Fibroblast of lung (primary cell): ENCODE data around the gene GHRH. TPM values are rescaled to one million over a fixed set of nuclear protein-coding genes. Genes with fewer than 3 reads are reported as not detected.

Experiments used
- DNase-seq, 2 donors: peaks; one replicate each; pipeline versions ENCODE4 v3.0.0 to v3.0.0-alpha.2; 2010; ENCODE audit warnings: low read depth in 2 of 2
- H2AFZ ChIP-seq: 2 replicates; pipeline ENCODE4 v1.5.1; 2012; ENCODE audit warnings: low read length, control low read depth, inconsistent platforms
- H3K27ac ChIP-seq: 2 replicates; pipeline ENCODE4 v1.5.1; 2011; ENCODE audit warnings: low read length, control low read depth; ENCODE audit not compliant: insufficient read depth
- H3K27me3 ChIP-seq: 2 replicates; pipeline ENCODE4 v1.5.1; 2011; ENCODE audit warnings: mild to moderate bottlenecking, low read length; ENCODE audit not compliant: control insufficient read depth, insufficient read depth
- H3K36me3 ChIP-seq: 2 replicates; pipeline ENCODE4 v1.5.1; 2011; ENCODE audit warnings: low read length; ENCODE audit not compliant: control insufficient read depth, insufficient read depth
- H3K4me1 ChIP-seq: 2 replicates; pipeline ENCODE4 v1.5.1; 2011; ENCODE audit warnings: low read length; ENCODE audit not compliant: control insufficient read depth, insufficient read depth; ENCODE audit errors: extremely low read depth
- H3K4me2 ChIP-seq: 2 replicates; pipeline ENCODE4 v1.5.1; 2011; ENCODE audit warnings: low read length, control low read depth; ENCODE audit not compliant: insufficient read depth; ENCODE audit errors: extremely low read depth
- H3K4me3 ChIP-seq, 4 experiments: fragments of 200-600 bp in 1 of 4; sonication (generic) in 1 of 4; replicated peaks in 1 of 4; 2 replicates each; pipeline ENCODE4 v1.5.1; 2011 to 2016; ENCODE audit warnings: low read length in 4 of 4, low read depth in 3 of 4, mild to moderate bottlenecking in 3 of 4, control low read depth in 2 of 4, inconsistent platforms in 1 of 4, mixed read lengths in 1 of 4; ENCODE audit not compliant: insufficient read depth in 1 of 4; ENCODE audit errors: control extremely low read depth in 1 of 4
- H3K79me2 ChIP-seq: 2 replicates; pipeline ENCODE4 v1.5.1; 2012; ENCODE audit warnings: mild to moderate bottlenecking, low read length, inconsistent platforms; ENCODE audit not compliant: control insufficient read depth, insufficient read depth
- H3K9ac ChIP-seq: 2 replicates; pipeline ENCODE4 v1.5.1; 2011; ENCODE audit warnings: mild to moderate bottlenecking, low read length, control low read depth; ENCODE audit not compliant: insufficient read depth
- H3K9me3 ChIP-seq: 2 replicates; pipeline ENCODE4 v1.5.1; 2012; ENCODE audit warnings: low read depth, low read length; ENCODE audit not compliant: control insufficient read depth, insufficient read depth
- H4K20me1 ChIP-seq: 2 replicates; pipeline ENCODE4 v1.5.1; 2011; ENCODE audit warnings: low read length; ENCODE audit not compliant: control insufficient read depth, insufficient read depth; ENCODE audit errors: extremely low read depth
- EZH2 ChIP-seq: IDR thresholded peaks from 2 replicates; pipeline ENCODE4 v1.5.1; 2012; ENCODE audit warnings: low read length, control low read depth, mild to moderate bottlenecking; ENCODE audit errors: missing control alignments
- polyA plus RNA-seq, 2 donors: library from polyadenylated mRNA; depleted of rRNA in 1 of 2; stranded (reverse) in 1 of 2; unstranded in 1 of 2; fragments of >200 nt; gene quantifications; 2 replicates each; pipeline ENCODE4 v1.2.1, GENCODE V29; 2011 to 2012; ENCODE audit warnings: missing spikeins in 1 of 2
- total RNA-seq: library from RNA; depleted of rRNA; stranded (reverse); fragments of >200 nt; gene quantifications from 2 replicates; pipeline ENCODE4 v1.2.1, GENCODE V29; 2014
- TF ChIP-seq, protein P1 (sequence below), 2 donors: IDR thresholded peaks in 1 of 2; conservative IDR thresholded peaks in 1 of 2; 1 replicate in 1 of 2; 2 replicates in 1 of 2; pipeline ENCODE4 v1.5.1; 2011 to 2012; ENCODE audit warnings: low read length in 2 of 2, control low read depth in 1 of 2, inconsistent platforms in 1 of 2, low read depth in 1 of 2, mild to moderate bottlenecking in 1 of 2

Gene GHRH
- total and polyA plus RNA-seq, 2 donors (not counting 1 experiment from before 2014, with no cell fraction given), result not detected

DNA sequence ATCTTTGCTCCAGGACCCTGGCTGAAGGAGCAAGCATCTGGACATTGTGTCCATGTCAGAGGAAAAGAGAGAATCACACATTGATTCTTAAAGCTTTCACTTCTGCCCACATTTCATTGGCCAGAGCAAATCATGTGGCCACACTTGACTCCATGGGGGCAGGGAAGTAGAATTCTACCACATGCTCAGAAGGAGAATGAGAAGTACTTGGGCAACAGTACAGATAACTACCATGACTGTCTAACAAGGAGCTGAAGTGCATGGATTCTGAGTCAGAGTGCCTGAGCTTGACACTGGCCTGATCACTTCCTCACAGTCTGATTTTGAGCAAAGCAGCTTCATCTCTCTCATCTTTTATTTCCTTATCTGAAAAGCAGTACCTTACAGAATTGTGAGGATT, 38.6 kb downstream of the GHRH start:
- no peak overlapping the region for H3K4me3 ChIP-seq
- H3K79me2 ChIP-seq, result no peaks in the 10 kb centered on the region
- H2AFZ ChIP-seq, result peak overlapping the region; percentile 32
- no peaks in the 10 kb centered on the region for H4K20me1 ChIP-seq
- peaks cover 4% of the 10 kb centered on the region for H3K4me1 ChIP-seq
- H3K9ac ChIP-seq, result no peak overlapping the region
- peak; percentile 73 to 92 for DNase-seq
- H3K36me3 ChIP-seq, result peaks cover 14% of the 10 kb centered on the region
- peak overlapping the region; percentile 25 for H3K4me2 ChIP-seq
- TF ChIP-seq, protein P1, sequence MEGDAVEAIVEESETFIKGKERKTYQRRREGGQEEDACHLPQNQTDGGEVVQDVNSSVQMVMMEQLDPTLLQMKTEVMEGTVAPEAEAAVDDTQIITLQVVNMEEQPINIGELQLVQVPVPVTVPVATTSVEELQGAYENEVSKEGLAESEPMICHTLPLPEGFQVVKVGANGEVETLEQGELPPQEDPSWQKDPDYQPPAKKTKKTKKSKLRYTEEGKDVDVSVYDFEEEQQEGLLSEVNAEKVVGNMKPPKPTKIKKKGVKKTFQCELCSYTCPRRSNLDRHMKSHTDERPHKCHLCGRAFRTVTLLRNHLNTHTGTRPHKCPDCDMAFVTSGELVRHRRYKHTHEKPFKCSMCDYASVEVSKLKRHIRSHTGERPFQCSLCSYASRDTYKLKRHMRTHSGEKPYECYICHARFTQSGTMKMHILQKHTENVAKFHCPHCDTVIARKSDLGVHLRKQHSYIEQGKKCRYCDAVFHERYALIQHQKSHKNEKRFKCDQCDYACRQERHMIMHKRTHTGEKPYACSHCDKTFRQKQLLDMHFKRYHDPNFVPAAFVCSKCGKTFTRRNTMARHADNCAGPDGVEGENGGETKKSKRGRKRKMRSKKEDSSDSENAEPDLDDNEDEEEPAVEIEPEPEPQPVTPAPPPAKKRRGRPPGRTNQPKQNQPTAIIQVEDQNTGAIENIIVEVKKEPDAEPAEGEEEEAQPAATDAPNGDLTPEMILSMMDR (conservative IDR thresholded peaks at IDR 0.05 in 1 of 2, IDR thresholded peaks at IDR 0.05 in 1 of 2; ENCODE audit: low read depth in 1 of 2, low read length in 2 of 2), result no peak
- TF ChIP-seq EZH2, result no peak
- H3K9me3 ChIP-seq, result no peaks in the 10 kb centered on the region
- no peaks in the 10 kb centered on the region for H3K27me3 ChIP-seq
- peak overlapping the region; percentile 15 for H3K27ac ChIP-seq

DNA sequence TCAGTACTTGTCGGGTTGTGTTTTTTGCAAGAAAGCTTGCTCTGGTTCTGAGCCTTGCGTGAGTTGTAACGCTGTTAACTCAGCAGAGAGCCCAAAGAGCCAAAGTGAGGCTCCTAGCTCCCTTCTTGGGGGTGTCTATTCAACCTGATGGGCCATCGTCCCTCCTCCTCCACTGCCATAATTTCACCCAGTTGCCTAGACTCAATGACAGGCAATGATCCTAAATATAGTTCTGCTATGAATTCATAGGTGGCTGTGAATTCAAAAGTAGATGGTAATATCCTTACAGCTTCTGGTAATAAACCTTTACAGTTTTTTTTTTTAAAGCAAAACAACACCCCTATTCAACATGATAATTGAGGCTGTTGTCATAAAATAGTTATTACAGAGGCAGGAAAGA, 39.5 kb downstream of the GHRH start:
- DNase-seq, result no peak
- no peak overlapping the region for H3K27ac ChIP-seq
- H3K9ac ChIP-seq, result no peak overlapping the region
- H2AFZ ChIP-seq, result no peak overlapping the region
- H3K4me3 ChIP-seq, result no peak overlapping the region
- H4K20me1 ChIP-seq, result no peaks in the 10 kb centered on the region
- H3K36me3 ChIP-seq, result peaks cover 14% of the 10 kb centered on the region
- H3K9me3 ChIP-seq, result no peaks in the 10 kb centered on the region
- peaks cover 4% of the 10 kb centered on the region for H3K4me1 ChIP-seq
- TF ChIP-seq, protein P1 (conservative IDR thresholded peaks at IDR 0.05 in 1 of 2, IDR thresholded peaks at IDR 0.05 in 1 of 2; ENCODE audit: low read depth in 1 of 2, low read length in 2 of 2), result no peak
- TF ChIP-seq EZH2, result no peak
- H3K79me2 ChIP-seq, result no peaks in the 10 kb centered on the region
- no peak overlapping the region for H3K4me2 ChIP-seq
- H3K27me3 ChIP-seq, result no peaks in the 10 kb centered on the region

DNA sequence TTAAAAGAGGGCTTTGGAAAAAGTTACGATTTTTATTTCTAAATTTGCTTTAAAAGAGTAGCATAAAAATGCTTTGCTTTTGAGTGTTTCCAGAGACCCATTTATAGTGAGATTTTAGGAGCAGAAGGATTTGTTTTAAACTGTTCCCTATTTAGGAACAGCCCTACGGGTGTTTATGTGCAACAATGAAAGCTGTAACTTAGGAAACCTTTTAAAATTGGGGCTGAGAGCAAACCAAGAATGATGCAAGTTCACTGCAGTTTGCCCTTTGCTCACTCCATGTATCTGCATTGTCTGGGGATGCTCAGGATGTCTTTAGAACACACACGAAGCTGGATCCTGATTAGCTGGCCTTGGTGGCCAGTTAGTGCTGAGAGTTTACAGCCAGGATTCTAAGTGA, 40.9 kb downstream of the GHRH start:
- H3K9me3 ChIP-seq, result no peaks in the 10 kb centered on the region
- H3K27ac ChIP-seq, result no peak overlapping the region

More for the DNA sequence above, 40.9 kb downstream of the GHRH start:
- TF ChIP-seq, protein P1 (conservative IDR thresholded peaks at IDR 0.05 in 1 of 2, IDR thresholded peaks at IDR 0.05 in 1 of 2; ENCODE audit: low read depth in 1 of 2, low read length in 2 of 2), result no peak
- no peak for TF ChIP-seq EZH2
- Histone ChIP-seq H3K4me2 (no peak overlapping the region), H4K20me1 (no peaks in the 10 kb centered on the region), H3K4me3 (no peak overlapping the region), H3K36me3 (peaks cover 15% of the 10 kb centered on the region), H3K27me3 (no peaks in the 10 kb centered on the region), H3K9ac (no peak overlapping the region), H3K79me2 (no peaks in the 10 kb centered on the region), H3K4me1 (peaks cover 2% of the 10 kb centered on the region), H2AFZ (no peak overlapping the region)
- DNase-seq, result no peak
